Measurements from ENCODE around the gene KCNS1.

GRCh38 chr20:45110301-45110700 lies 9.4 kb upstream of the KCNS1 start:
- TF ChIP-seq, protein P1, sequence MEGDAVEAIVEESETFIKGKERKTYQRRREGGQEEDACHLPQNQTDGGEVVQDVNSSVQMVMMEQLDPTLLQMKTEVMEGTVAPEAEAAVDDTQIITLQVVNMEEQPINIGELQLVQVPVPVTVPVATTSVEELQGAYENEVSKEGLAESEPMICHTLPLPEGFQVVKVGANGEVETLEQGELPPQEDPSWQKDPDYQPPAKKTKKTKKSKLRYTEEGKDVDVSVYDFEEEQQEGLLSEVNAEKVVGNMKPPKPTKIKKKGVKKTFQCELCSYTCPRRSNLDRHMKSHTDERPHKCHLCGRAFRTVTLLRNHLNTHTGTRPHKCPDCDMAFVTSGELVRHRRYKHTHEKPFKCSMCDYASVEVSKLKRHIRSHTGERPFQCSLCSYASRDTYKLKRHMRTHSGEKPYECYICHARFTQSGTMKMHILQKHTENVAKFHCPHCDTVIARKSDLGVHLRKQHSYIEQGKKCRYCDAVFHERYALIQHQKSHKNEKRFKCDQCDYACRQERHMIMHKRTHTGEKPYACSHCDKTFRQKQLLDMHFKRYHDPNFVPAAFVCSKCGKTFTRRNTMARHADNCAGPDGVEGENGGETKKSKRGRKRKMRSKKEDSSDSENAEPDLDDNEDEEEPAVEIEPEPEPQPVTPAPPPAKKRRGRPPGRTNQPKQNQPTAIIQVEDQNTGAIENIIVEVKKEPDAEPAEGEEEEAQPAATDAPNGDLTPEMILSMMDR (IDR thresholded peaks at IDR 0.05) = no peak
- no peak for TF ChIP-seq EP300 (IDR thresholded peaks at IDR 0.05)

All from tibial nerve (tissue), 4 donors.